Gastrocnemius medialis (tissue), 4 donors: Measurements from ENCODE around the gene CES1.
"Not testable (repeated sequence)": the region's sequence is repeated elsewhere in the genome, so short reads cannot be mapped to it uniquely, and the experiment has no call there.

Experiments
- CTCF ChIP-seq, 5 experiments: fragments of 450-650 bp in 3 of 5; fragments of 200-600 bp in 2 of 5; sonication (generic) in 2 of 5; IDR thresholded peaks in 4 of 5; conservative IDR thresholded peaks in 1 of 5; 1 replicate in 4 of 5; 2 replicates in 1 of 5; pipeline ENCODE4 v1.5.1; 2016 to 2019; ENCODE audit warnings: antibody characterized with exemption in 5 of 5, mild to moderate bottlenecking in 3 of 5, moderate library complexity in 3 of 5
- POLR2A ChIP-seq, 2 donors: fragments of 450-650 bp; IDR thresholded peaks; one replicate each; pipeline ENCODE4 v1.6.1; 2017; ENCODE audit warnings: antibody characterized with exemption in 2 of 2, mild to moderate bottlenecking in 2 of 2, moderate library complexity in 2 of 2

- not testable (repeated sequence) for TF ChIP-seq POLR2A (IDR thresholded peaks at IDR 0.05); CTCF (IDR thresholded peaks at IDR 0.05 in 4 of 5, conservative IDR thresholded peaks at IDR 0.05 in 1 of 5)
These were observed 16.7 kb downstream of the CES1 start for GRCh38 chr16:55816222-55816621.
